ENCODE data around the gene DOCK1.

DOCK1 gene

DNA sequence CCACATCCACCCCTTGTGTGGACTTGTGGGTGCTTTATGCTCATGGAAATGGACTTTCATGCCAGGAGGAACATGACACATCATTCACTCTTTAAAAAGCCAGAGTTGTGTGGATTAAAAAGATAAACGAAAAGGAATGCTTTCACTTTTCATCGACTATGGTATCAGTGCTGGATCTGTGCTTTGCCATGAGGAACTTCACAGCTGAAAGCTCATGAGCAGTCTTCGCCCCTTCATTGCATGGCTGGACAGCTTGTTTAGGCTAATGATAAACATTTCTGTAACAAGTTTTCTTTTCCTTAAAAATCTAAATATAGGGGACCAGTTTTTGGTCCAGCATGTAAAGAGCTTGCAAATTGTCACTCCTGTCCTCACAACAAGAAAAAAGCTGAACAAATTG lies 470.2 kb downstream of the DOCK1 start:
- DNase-seq = no peak

- DNase-seq = no peak
These were observed 470.8 kb downstream of the DOCK1 start for GRCh38 chr10:127376071-127376470.

- DNase-seq = no peak
These were observed 473.4 kb downstream of the DOCK1 start for GRCh38 chr10:127378628-127379027.

DNA sequence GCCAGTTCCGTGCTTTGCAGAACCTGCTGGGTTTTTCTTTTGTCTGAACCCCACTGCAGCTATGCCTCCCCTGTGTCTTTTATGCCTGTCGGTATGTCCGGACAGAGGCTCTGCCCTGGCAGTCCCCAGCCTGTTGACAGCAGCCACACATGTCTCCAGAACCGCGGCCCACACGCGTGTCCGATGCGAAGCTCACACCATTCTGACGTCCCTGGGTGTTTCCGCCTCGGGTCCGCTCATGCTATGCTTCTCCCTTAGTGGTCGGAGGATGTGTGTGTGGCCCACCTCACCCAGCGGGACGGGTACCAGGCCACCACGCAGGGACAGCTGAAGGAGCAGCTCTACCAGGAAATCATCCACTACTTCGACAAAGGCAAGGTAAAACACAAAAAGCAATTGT lies 479.3 kb downstream of the DOCK1 start:
- DNase-seq = no peak

DNA sequence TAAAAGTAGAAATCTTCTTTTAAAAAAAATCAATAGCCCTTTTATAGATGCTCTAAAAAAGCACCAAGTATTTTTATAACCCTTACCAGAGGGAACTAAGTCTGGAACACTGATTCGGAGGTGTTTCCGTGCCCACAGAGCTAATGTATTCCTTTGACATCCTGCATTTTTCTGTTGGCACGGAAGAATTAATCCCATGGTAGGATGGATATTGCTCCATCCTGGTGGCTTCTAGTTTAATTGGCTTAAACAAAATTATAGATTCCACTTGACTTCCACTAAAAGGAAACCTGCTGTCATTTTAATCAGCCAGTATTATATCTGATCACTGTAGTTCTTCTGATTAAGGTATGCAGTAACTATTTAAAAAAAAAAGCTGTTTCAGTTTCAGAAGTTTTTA lies 479.8 kb downstream of the DOCK1 start:
- DNase-seq = no peak

- DNase-seq = no peak
These were observed 481.5 kb downstream of the DOCK1 start for GRCh38 chr10:127386606-127387327.

DNA sequence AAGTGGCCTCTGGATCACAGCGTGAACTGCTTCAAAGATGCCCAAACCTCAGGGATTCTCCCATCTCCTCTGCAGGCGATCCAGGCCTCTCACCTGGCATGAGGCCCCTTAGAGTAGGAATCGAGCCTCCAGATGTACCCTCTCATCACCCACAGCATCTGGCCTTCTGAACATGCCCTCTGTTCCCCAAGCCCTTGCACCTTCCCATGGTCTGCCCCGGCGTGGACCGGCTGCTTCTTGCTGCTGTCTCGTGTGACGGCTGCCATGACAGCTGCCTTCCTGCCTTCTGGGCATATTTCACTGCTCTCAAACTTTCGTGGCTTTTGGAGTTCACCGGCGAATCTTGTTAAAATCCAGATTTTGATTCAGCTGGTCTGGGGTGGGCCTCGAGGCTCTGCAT lies 486.6 kb downstream of the DOCK1 start:
- no peak for DNase-seq

DNA sequence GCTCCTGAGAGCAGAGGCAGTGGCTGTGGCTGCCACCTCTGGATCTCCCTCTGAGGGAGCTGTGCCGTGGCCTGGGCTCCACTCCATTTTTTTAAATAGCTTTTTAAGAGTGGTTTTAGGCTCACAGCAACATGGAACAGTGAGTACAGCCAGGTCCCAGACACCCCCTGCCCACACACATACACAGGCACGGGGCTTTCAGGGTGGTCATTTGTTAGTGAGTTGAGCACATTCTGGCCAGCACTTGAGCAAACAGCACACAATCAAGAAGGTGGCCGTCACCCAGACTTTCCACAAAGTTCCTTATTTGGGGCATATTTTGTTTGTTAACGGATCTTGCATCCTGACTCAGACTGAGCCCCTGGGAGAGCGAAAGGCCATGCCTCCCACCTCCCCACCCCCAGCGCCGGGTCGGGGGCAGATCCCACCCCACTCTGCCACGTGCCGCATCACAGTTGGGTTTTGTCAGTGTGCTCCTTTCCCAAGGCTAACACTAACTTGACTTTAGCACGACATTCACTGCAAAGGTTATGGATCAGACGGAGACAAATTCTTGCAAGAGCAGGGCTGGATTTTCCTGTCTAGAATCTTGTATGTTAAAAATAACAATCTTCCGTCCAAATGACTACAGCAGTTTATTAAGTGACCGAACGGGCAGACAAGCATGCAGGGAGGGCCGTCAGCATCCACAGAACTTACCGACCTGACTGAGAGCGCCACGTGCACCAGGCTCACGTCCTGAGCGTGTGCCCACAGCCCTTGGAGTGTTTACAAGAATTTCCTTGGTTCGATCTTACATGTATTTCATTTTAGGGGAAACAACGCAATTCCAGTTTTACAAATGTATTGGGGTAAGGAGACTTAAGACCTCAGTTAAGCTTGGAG lies 487.4 kb downstream of the DOCK1 start:
- no peak for DNase-seq

DNA sequence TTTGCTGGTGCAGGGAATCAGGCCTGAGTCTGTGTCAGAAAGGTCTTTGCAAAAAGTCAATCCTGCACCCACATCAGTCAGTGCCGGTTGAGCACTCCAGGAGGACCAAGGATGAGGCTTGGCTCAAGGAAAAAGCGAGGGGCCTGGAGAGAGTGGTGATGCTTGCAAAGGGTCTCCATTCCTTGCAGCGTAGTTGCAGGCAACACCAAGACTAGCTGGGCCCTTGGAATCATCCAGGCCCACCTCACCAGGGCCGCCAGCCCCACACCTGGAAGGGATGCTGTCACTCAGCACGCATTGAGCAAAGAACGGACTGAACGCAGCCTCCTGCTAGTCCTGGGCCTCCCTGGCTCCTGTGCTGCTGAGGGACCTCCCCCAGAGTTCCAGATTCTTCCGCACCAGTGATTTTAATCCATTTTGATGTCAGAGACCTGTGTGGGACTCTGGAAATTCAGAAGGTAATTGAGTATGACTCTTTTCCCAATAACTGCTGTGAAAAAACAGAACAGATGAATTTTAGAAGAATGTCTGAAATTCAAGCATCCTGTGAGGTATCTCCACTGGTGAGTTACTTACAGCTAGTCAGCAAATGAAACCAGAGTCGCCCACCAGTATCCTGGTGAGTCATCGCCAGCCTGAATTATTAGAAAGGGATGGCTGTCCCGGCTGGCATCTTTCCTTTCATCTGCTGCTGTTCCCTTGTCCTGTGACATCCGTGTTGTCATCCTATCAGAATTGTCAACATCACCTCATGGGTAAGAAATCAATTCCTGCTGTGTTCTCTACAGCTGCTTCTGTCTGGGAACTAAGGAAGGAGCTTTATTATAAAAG lies 493.1 kb downstream of the DOCK1 start:
- no peak for DNase-seq

- no peak for DNase-seq
These were observed 493.7 kb downstream of the DOCK1 start for GRCh38 chr10:127398971-127399365.

DNA sequence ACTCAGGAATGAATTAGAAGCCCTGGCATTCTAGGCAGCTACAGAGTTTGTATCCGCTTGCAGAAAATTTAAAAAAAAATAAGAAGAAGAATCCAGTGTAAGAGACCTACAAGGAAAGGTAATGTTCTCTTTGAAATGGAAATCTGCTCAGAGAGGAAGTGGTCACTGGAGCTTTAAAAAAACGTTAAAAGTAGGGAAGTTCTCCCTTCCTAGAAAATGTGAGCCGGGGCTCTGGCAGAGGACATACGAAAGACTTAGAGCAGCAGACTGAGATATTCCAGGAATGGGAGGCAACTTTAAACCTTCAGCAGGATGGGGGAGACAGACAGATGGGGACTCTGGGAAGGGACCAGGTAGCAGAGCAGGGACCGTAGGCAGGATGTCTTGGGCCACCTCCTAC lies 494.4 kb downstream of the DOCK1 start:
- DNase-seq = no peak

GRCh38 chr10:127400216-127400615 lies 495.0 kb downstream of the DOCK1 start:
- no peak for DNase-seq

DNA sequence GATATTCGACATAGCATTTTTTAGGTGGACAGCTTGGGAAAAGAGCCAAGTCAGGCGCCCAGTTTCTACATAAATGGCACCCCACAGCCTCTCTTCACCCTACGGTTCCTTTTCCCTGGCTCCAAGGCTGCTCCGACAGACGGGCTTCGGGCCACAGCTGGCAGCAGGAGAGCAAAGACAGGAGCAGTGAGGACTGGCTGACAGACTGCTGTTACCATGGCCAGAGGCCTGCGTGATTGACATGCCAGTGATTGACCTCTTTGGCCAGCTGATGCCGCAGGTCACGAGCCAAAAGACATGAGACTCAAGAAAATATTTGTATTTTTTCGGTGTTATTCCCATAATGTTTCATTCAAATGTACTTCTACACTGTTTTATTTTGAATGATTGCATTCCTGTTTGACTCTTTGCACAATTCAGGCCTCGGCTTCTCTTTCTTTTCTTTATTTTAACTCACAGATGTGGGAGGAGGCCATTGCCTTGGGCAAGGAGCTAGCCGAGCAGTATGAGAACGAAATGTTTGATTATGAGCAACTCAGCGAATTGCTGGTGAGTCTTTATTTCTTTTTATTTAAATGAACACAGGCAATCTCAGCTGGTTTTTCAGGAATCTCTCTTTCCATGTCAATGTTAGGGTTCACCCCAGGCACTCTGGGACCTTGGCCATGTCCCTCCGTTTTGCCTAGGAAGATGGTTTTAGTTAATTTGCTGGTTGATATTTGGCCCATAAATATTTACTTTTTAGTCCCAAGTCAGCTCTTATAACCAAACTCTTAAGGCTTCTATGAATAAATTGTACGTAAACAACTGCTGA lies 497.6 kb downstream of the DOCK1 start:
- no peak for DNase-seq

- no peak for DNase-seq
These were observed 500.0 kb downstream of the DOCK1 start for GRCh38 chr10:127405221-127405620.

GRCh38 chr10:127406018-127406550 lies 500.9 kb downstream of the DOCK1 start:
- DNase-seq = no peak

DNA sequence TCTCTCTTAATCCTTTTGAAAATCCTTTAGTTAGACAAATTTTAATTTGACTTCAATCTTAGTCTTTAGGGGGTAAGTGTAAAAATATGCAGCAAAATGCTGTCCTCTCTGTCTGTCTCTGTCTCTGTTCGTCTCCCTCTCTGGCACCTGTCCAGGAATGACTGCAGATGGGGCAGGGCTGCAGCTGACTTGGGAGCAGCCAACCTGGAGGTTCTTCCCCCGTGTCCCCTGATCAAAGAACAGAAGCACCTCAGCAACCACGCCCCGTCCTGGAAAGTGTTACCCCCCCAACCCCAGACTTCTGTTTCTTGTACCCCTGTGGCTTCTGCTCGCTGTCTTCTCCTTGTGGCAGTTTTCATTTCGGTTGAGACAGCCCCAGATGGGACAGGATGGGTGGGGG lies 502.3 kb downstream of the DOCK1 start:
- no peak for DNase-seq

- DNase-seq = no peak
These were observed 503.0 kb downstream of the DOCK1 start for GRCh38 chr10:127408112-127408710.

DNA sequence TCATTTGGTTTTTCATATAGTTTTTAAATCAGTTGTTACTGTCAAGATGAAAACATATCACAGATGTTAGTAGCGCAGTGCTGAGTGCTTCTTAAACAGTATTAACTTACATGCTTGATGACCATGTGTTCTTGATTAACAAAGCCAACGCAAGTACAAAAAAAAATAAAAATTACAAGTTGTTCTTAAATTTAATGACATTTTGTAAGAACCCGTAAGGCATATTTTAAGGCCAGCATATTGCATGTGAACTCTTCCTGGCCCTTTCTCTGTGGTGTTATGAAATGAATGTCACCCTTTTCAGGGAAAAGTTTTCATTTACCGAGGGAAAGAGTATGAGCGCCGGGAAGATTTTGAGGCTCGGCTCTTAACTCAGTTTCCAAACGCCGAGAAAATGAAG lies 503.5 kb downstream of the DOCK1 start:
- DNase-seq = no peak

- no peak for DNase-seq
These were observed 504.8 kb downstream of the DOCK1 start for GRCh38 chr10:127410030-127410429.

GRCh38 chr10:127411062-127411461 lies 505.8 kb downstream of the DOCK1 start:
- no peak for DNase-seq

DNA sequence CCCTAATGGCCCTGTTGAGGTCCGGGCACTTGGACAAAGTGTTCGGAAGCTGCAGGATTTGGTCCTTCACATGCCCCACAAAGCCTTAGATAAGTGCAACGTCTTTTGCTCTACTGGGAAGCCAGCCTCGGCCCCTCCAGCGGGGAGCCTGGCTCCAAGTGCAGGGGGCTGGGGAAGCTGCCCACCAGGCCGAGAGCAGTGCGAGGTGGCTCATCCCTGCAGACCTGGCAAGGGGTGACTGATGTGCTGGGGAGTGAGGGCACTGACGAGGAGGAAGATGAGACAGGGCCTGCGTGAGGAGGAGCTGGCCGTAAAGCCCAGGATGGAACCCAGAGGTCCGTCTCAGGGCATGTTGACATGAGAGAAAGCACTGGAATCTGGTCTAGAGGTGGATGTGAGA lies 508.1 kb downstream of the DOCK1 start:
- no peak for DNase-seq

GRCh38 chr10:127414024-127414423 lies 508.8 kb downstream of the DOCK1 start:
- DNase-seq = no peak

Measured in NCI-H1694 treated with DMSO at 0.1 percent for 48 hours (cell line).